Inferior parietal cortex (tissue), 1 donor: ENCODE measurements around the gene THTPA.

Source experiments
- DNase-seq: peaks from one replicate; pipeline ENCODE4 v3.0.0-alpha.2; 2016; ENCODE audit errors: extremely low spot score

Gene THTPA, protein sequence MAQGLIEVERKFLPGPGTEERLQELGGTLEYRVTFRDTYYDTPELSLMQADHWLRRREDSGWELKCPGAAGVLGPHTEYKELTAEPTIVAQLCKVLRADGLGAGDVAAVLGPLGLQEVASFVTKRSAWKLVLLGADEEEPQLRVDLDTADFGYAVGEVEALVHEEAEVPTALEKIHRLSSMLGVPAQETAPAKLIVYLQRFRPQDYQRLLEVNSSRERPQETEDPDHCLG

DNA sequence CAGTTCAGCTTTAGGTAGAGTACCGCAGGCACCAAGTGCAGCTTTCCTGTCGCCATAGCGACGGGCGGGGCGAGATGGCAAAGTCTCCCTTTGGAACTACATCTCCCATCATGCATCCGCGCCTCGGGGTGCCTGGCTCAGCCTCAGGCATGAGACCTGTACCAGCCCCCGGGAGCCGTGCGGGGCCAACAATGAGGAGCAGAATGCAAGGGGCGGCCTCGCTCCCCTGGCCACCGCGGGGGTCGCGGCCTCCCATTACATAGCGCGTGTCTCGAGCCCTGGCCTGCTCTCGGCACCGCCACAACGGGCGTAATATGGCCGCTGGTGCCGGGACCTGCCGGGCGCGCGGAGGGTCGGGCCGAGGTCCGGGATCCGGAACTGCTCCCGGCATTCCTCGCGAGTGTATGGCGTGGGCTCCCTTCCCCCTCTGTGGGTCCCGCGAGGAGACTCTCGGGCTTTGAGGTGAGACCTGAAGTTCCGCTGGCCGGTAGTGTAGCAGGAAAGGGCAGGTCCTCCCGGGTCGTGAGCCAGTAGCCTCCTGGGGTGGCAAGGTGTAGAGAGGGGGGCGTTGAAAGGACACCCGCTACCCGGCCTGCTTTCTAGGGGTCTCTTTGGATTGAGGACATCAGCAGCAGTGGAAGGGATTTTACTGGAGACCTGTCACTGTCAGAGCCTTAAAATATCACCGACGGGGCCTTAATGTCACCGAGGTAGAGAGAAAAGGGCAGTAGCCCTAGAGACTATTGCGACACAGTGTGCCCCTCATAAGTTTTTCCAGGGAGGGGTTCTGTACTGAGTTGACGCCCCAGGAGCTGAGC is at the start of gene THTPA:
Gene THTPA, plus strand, starts transcription at position 390 of the 818 bp plus-strand sequence. CDS start 487 bp downstream, outside the sequence.
- DNase-seq, result peak; percentile 94

DNA sequence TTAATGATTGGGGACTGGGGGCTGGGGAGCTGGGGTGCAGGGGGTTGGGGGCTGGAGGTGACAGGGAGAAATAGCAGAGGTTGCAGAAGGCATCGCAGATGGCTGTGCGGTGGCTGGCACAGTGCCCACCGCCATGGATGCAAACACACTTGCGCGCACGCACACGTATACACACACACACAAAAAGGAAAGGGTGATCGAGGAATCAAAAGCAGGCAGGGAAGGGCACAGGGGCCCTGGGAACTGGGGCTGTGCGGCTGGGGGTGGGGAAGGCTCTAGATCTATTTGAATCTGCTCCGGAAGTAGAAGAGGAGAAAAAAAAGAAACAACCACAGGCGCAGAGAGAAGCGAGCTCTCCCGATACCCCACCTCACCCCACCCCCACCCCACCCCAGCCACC is 43.9 kb upstream of the THTPA start:
- no peak for DNase-seq

DNA sequence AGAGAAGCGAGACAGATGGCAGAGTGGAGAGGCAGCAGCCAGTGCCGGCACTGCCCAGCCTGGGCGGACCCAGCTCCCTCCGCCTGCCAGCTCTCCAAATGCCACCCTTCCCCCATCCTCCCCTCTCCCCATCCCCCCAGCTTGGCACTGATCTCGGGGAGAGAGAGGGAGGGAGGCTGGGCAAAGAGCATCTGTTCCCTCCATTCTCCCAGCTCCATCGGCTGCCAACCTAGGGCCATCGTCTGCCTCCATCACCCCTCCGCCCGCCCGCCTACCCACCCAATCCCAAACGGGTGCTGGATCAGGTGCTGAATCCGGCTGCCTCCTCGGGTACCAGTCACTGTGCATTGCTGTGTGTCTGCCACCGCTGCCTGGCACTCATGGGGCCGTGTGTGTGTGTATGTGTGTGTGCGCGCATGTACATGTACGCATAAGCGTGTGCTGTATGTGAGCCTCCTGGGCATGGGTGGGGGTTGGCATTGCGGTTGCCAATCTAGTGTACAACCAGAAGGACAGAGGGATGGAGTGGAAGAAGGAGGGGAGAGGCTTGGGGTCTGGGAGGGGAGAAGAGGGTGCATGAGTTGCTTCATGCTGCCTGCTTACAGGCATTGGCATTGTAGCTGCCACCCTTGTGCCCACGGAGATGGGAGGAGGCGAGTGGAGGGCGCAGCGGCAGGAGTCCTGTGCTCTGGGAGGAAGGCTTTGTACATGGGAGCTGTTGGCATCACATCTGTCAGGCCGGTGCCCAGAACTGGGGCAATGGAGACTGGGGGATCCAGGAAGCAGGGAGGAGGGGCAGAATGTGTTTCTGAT is 42.9 kb upstream of the THTPA start:
- DNase-seq, result peak; percentile 88

DNA sequence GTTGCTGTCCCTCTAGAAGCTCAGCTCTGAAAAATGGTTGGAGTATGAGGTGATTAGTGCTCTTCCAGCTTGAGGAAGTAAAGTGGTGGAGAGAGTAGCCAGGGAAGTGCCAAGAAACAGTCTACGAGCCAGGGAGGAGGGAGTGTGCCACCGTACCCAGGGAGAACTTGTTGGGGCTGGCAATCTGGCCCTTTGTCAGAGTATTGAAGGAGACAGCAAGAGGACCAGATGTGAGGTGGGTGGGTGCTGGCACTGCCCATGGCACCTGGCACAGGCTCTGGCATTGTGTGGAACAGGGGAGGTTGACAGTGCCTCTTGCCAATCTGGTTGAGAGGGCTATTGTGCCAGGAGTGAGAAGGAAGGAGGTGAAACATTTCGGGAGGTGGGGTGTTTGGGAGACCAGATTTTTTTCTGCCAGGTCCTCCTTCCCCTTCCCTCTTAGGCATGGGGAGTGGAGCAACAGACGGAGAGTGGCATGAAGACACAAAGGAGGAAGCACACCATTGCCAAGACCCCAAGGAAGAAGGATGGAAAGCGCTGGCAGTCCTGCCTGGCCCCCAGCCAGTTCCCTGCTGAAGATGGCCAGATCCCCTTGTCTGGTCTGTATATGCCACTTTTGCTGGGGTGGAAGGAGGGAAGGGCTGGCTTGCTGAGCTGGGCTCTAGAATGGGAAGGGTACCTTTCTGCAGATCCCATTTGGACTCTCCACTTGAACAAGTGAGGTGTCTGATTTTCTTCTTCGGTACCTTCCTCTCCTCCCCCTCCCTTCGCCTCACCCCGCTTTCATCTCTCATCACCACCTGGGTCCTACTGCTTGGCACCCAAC is 42.0 kb upstream of the THTPA start:
- DNase-seq, result peak; percentile 74

DNA sequence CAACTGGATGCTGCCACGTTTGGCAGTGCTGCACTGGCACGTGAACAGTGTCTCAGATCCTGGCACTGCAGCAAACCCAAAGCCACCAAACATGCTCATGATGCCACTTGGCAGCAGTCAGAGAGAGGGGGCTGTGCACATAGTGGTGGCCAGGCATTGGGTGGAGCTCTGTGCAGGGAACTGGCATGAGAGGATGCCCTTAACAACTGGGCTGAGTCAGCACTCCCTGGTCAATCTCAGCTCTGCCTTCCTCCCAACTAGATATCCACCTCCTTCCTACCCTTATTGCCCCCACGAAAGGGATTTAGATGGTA is 41.5 kb upstream of the THTPA start:
- peak; percentile 66 for DNase-seq

DNA sequence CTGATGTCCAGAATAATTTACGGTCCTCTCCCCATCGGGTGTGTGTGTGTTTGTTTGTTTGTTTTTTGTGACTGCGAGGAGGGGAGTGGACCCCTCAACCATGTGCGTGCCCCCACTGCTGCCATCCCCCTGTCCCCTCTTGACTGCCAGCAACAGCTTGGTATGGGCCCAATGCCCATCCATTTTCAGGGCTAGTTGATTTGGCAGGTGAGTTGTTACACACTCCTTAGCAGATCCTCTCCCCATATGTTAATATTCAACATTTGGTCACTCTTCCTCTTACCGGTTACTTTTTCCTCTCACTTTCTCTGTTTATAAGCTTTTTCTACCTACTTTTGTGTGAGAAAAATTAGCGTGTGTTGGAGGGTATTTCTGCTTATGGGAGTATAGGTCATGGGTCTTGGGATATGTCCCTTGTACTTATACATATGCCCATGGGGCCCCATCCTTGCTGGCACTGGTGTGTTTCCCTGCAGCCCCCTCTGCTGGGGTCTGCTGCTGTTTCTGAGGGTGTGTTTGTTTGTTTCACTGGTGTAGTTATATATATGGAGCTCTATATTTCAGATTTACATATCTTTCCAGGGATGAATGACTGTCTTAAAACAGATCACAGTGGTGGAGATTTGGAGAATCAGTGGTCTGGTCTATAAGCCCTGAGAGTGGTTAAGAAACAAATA is 38.3 kb upstream of the THTPA start:
- DNase-seq, result no peak

DNA sequence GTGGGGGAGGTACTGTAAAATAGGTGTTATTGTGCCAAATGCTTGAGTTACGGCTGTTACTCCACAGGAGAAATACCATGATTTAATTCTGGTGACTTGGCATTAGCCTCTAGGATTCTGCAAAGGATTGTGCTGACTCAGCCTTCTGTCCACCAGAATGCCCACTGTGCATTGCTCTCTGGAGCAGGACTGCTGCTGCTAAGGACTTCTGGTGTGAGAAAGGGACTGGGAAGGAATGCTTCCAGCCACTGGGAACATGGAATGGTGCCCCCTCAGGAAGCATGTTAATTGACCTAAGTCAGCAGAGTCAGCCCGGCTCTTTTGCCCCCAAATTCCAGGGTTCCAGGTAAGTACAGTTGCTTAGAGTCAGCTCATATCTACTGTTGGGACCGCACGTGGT is 37.4 kb upstream of the THTPA start:
- DNase-seq, result no peak

DNA sequence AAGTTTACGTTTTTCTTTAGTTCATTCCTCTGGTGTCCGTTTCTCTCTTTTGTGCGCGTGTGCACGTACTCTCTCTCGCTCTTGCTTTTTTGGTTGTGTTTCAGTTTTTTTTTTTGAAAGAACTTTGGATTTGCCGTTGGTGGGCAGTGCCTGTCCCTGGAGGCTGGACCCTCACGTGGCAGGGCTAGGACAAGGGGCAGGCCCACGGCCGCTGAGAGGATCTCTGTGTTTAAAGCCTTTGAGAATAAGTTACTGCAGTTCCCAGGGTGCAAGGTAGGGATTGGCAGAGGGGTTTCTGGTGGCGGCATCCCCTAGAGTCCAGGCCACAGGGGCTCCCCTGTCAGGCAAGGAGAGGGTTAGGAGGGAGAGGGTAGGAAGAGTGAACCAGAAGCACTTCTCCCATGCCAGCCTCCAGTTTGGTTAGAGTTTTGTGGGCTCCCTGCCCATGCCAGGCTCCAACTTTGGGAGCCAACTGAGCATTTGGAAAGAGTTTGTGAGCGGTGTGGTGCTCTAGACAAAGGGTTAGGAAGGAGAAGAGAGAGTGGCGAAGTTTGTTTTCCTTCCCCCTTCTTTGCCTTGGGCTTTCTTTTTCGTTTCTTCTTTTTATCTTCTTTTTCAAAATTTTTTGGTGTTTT is 35.1 kb upstream of the THTPA start:
- no peak for DNase-seq

DNA sequence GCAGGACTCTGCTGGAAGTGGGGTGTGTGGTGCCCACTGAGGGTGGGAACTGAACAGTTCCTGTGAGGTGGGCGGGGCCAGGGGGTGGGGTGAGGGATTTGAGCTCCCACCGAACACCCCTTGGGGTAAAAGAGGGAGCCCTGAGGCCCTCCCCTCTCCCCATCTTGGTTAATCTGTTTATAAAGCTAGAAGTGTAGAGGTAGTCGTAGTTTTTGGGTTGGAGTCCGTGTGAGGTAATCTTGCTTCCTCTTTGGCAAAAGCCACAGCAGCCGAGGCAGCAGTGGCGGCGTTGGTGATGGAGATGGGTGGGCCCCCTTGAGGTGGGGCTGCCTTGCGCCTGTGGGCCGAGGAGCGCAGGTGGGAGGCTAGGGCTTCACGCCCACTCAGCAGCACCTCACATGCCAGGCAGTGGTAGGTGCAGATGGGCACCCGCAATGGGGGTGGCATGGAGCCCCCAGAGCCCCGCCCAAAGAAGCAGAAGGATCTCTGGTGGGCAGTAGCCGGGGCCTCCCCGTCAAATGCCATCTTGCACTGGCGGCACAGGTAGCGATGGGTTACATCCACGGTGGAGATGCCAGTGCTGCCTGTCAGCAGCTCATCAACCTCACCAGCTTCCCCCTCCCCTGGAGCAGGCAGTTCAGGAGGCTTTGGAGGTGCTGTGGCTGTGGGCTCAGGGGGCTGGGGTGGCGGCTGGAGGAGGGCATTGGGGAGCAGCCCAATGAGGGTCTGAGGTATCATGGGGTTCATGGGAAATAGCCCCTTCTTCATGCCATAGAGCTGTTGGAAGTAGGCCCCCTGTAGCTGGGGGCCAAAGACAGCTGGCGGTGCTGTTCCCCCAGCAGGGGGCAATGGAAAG is 34.1 kb upstream of the THTPA start:
- DNase-seq, result no peak

DNA sequence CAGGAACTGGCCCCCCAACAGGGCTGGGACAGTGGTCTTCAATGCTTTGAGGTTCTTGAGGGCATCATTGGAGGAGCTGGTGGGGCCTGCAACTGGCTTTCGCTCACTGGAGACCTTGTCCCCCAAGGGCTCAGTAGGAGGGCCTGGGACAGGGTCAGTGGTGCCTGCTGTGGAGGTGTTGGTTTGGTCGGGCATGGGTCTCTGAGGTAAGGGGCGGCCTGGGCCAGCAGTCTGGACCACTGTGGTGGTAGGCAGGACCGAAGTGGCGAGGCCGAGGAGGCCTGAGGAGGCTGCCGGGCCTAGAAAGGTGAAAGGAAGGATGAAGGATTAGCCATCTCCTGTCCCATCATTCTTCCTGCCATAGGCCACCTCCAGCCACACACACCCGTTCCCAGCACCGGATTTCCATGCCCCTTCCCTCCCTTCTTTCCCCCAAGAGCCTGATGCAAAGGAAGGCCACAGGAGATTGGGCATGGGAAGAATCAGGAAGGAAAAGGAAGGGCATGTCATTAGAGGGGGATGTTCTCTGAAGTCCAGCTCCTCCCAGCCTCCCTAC is 33.4 kb upstream of the THTPA start:
- no peak for DNase-seq

DNA sequence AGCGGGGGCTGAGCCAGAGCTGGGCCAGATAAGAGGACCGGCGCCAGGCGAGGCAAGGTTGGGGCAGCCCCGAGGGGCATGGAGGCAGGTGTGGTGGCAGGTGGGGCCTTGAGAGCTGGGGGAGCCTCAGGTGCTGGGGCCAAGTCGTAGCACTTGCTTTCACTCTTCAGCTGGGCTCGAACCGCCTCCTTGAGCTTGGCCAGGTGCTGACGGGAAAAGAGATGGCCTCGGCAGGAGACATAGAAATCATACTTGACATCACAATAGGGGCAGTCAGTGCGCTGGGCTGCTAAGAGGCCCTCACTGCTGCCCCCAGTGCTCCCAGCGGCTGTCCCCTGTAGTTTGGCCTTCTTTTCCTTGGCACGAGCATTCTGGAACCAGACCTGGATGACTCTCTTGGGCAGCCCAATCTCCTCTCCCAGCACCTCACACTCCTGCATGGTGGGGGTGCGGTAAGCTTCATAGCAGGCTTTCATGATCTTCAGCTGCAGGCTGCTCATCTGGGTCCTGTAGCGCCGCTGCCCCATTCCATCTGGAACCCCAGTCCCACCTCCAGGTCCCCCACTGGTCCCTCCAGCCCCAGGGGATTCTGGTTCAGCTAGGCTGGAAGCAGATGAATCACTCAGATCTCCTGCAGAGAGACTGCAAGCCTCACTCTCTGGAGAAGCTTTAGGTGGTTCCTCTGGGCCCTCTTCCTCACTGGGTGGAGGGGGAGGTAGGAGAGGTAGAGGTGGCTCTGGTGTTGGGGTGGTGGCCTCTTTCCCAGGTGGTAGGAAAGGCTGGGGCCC is 32.6 kb upstream of the THTPA start:
- DNase-seq, result no peak

DNA sequence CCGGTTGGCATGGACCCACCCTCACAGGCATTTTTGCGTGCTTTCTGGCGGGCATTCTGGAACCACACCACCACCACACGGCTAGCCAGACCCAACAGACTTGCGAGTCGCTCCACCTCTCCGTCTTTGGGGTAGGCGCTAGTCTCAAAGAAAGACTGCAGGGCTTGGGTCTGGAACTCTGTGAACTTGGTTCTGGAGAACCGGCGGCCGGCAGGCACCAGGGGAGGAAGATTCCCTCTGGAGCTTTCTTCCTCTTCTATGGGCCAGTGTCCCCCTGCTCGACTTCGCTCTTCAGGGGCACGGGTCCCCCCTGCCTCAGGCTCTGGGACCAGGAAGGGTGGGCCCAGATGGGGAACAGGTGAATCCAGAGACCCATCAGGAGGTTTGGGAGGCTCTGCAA is 31.1 kb upstream of the THTPA start:
- DNase-seq, result no peak

DNA sequence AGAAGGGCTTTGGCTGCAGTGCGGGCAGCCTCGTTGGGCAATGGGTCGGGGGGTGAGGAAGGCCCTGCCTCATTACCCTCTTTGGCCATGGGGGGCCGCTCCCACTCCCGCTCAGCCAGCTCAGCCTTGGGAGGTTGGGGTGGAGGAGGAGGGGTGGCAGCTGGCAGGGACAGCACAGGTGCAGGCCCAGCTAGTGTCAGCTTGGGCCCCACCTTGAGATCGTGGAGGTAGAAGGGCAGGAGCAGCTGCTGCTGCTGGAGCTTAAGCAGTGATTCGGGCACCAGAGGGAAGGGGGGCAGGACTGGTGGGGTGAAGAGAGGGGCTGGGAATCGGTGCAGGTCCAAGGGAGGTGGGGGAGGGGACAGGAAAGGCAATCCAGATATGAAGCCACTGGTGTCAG is 30.5 kb upstream of the THTPA start:
- DNase-seq, result no peak

DNA sequence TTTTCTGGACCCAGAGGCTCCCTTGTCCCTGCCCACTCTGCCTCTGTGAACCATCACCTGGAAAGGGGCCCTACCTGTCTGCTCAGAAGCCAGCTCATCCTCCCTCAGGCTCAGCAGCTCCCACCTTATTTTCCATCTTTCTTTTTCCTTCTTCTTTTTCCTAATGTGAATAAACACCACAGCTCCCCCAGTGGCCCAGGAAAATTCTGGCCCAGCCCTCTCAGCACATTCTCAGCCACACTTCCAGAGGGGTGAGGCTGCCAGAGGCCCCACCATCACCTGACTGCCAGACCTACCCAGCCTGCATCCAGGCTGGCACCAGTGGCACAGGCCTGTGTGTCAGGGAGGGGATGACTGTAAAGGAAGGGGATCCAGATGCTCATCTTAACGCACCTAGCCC is 27.5 kb upstream of the THTPA start:
- DNase-seq, result no peak

DNA sequence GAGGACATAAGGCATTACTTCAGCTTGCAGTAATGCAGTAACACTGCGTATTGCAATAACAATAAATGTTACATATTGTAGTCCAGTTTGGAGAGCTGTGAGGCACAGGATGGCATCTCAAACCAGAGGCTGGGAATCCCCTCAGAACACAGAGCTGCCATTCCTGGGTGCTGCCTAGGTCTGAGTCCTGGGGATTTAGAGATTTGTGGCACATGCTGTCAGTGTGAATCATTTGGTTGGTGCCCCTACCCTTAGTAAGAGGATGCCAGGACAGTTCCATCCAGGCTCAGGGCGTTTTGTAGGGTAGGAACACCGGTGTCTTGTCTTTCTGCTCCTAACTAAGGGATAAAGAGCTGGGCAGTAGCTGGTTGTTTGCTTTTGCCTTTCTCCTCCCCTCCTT is 27.1 kb upstream of the THTPA start:
- DNase-seq, result no peak

DNA sequence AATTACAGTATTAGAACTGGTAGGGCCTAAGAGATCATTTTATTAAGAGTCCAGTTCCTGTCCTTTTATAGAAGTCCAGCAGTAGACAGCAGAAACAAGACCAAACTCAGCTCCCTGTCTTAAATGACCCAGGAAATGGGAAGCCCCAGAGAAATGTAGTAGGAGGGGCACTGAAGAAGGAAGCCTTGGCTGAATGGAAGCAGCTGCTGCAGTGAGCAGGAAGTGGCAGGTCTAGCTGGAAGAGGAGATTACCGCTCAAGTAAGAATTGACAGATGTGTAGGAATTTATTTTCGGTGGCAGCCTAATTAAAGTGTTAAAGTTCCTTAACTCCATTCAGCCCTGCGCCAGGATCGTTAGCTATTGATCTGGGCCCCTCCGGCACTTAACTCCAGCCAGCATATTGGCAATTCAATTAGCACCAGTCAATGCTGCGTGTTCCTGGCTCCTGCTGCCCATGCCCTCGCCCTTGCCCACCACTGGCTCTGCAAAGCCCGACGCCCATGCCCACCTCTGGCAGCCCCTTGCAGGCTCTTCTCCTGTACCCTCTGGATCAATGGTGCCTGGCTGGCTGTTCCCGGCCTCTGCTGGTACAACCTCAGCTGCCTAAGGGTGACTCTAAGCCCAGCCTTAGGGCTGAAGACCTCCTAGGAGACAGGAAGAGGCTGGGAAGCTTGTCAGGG is 25.6 kb upstream of the THTPA start:
- DNase-seq, result no peak

DNA sequence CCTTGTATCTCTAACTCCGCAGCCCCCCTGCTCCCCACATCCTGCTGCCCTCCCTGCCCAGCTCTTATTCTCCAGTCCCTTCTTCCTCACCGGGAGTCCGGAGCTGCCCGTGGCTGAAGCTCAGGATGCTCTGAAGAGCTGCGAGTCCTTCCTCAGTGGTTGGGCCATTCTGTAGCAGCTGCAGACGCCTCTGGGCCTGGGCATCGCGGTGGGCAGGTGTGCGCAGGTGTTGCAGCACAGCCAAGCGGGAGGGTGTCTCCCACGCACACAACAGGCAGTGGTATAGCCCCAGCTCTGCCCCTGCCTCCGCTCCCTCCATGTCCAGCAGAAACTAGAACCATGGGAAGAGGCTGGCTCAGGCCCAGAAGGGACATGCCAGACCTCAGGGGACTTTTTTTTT is 24.7 kb upstream of the THTPA start:
- no peak for DNase-seq

DNA sequence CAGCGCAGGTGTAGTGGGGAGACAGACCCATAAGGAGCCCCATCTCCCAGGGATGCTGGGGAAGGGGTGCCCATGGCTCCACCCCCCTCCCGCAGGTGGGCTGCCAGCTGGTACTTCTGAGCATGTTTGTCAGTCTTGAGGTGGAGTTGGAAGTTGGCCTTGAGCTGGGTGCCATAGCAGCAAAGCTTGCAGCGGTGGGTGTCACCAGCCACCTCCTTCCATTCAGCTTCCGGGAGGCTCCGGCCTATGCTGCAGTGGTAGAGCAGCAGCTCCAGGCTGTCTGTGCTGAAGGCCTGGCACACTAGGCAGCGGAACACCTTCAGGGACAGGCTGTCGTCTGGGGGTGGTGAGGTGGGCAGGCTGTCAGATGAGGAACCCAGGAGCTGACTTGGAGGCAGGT is 23.4 kb upstream of the THTPA start:
- no peak for DNase-seq
